GM21381 (cell line): Measurements from ENCODE around the gene NIBAN1.
A peak's percentile ranks its signal among the peaks of the same experiment; 100 is the strongest.
"Not testable (repeated sequence)": the region's sequence is repeated elsewhere in the genome, so short reads cannot be mapped to it uniquely, and the experiment has no call there.

Source experiments
- ATAC-seq: cut with Tn5 transposase; IDR thresholded peaks from one replicate; pipeline ENCODE4 v1.9.1; 2021; ENCODE audit warnings: mild to moderate bottlenecking, moderate library complexity; ENCODE audit not compliant: unreplicated experiment

The NIBAN1 gene, protein sequence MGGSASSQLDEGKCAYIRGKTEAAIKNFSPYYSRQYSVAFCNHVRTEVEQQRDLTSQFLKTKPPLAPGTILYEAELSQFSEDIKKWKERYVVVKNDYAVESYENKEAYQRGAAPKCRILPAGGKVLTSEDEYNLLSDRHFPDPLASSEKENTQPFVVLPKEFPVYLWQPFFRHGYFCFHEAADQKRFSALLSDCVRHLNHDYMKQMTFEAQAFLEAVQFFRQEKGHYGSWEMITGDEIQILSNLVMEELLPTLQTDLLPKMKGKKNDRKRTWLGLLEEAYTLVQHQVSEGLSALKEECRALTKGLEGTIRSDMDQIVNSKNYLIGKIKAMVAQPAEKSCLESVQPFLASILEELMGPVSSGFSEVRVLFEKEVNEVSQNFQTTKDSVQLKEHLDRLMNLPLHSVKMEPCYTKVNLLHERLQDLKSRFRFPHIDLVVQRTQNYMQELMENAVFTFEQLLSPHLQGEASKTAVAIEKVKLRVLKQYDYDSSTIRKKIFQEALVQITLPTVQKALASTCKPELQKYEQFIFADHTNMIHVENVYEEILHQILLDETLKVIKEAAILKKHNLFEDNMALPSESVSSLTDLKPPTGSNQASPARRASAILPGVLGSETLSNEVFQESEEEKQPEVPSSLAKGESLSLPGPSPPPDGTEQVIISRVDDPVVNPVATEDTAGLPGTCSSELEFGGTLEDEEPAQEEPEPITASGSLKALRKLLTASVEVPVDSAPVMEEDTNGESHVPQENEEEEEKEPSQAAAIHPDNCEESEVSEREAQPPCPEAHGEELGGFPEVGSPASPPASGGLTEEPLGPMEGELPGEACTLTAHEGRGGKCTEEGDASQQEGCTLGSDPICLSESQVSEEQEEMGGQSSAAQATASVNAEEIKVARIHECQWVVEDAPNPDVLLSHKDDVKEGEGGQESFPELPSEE

DNA sequence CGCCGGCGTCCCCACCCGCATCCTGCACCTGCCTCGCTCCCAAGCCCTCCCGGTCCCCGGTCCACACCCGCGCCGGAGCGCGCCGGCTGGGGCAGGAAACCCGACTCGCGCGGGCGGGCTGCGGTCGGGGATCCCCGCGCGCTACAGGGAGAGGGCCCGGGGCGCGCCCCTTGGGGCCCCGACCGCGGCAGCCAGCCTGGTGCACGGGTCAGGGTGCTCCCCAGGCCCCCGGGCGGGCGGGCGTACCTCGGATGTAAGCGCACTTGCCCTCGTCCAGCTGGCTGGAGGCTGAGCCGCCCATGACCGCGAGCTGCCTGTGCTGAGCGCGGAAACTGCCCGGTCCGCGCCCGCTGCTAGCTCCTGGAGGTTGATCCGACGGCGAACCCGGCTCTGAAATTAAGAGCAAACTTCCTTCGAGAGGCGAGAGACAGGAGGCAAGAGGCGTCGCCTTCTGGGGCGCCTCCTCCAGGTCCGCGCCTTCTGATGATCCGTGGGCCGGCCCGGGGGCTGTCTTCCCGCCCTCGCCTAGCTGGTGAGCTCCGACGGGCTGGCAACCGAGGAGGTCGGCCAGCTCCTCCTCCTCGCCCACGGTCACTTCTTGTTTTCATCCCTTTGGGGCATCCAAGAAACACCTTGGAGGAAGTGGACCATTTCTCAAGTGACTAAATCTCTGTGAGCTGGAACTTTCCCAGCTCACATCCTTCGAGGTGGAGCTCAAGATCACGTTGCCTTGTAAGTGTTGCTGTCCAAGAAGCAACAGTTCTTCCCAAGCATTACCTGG is at the start of gene NIBAN1:
Gene NIBAN1, minus strand, starts transcription at position 453 of the 781 bp plus-strand sequence. Its CDS starts 152 bp downstream, at position 301.
- peak; percentile 63 for ATAC-seq

DNA sequence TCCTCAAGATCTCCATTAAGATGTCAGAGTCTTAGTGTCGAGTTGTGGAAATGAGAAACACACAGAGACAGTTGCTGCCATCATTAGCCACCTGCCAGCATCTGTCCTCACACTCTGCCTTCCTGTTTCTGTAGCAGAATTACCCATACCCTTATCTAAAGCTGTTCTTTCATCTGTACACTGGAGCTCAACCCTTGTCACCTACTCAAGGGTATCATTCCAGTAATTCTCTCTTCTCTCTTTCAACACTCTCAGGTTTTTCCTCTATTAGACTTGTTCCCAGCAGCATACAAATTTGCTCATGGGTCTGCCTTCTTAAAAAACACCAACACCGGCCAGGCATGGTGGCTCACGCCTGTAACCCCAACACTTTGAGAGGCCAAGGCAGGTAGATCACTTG is 43.7 kb upstream of the NIBAN1 start:
- ATAC-seq: no peak

DNA sequence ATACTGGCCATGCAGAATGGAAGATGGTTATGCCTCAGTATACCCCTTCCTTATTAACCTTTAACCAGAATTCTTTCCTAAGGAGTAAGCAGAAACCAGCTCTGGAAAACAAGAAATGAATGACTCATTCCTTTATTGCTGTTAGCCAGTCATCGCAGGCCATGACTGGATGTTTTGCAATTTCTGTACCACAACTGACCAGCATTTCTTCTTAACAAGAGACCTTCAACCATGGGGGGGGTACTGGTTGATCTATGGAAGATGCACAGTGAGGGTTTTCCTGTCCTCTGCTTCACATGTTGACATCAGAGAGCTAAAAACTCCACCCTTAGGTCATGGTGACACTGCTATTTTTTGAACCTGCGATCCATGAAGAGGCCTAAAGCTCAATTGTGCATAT is 43.0 kb upstream of the NIBAN1 start:
- no peak for ATAC-seq

DNA sequence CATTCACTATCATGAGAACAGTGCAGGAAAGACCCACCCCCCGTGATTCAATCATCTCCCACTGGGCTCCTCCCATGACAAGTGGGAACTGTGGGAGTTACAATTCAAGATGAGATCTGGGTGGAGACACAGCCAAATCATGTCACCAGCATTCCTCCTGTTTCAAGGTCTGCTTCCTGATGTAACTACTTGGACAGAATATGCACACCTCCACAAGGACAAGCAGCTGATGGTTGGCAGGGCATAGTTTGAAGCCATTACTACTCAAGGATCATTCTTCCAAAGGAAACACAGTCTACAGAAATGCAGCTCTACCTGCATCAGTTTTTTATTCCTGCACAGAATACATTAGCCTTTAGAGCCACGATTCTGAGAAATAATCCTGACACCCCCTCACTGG is 42.6 kb upstream of the NIBAN1 start:
- ATAC-seq: no peak

DNA sequence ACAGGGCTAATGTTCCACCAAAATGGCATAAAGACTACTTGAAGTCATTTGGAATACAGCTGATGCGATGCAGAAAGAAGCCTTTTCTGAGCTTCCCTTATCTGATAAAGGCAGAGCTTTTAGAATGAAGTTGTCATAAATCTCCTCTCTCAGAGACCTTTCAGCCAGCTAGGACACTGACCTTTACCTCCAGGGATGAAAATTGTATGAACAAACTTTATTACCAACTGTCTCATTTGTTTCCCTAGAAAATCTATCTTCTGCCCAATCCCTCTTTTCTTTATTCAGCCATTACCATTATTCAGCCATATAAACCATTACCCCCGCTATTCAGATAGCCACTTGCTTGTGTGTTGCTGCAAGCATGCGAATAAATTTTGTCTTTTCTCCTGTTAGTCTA is 41.3 kb upstream of the NIBAN1 start:
- ATAC-seq: no peak

DNA sequence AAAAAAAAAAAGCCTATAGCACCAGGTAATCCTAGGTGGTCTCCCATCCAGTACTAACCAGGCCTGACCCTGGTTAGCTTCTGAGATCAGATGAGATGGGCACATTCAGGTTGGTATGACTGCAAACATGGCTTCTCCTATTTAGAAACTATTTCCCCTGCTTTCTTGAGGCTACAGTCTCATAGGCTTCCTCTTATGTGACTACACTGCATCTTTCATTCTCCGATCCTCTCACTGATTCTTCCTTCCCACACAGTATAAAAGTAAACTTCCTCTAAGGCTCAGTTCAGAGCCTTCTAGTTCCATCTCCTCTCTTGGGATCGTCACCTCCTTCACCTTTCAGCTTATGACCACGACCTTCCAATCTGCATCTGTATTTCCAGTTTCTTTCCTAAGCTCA is 40.6 kb upstream of the NIBAN1 start:
- ATAC-seq: no peak

DNA sequence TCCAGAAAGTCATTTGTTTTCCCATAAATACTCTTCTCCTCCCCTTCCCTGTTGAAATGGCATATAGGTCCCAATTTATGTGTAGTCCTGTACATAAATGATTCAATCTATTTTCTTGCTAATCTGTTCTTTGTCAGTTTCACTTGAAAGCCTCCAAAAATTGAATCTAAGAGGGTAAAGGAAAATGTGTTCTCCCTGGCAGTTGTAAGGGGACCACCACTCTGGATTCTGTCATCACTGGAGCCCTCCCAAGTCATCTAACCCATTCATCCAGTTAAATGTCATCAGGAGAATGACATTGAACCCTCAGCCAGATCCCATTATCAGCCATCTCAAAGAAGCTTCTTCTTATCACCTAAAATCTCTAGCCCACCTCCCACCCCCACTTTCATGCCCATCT is 36.1 kb upstream of the NIBAN1 start:
- ATAC-seq: no peak

DNA sequence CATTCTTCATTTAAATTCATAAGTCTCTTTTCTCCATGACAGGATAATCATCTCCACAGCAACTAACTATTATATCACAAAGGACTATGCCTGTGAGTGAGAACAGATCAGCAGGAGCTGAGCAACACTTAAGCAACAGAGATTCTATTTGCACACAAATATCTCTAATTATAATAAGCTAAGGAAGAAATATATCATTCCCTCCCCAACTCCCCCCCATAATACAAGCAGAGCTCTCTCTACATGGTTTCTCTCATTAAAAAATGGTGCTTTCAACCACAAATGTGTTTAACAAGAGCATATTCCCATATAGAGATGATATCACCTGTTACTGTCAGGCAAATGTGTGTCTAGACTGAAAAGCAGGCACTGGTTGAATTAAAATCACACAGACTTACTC is 34.5 kb upstream of the NIBAN1 start:
- no peak for ATAC-seq

DNA sequence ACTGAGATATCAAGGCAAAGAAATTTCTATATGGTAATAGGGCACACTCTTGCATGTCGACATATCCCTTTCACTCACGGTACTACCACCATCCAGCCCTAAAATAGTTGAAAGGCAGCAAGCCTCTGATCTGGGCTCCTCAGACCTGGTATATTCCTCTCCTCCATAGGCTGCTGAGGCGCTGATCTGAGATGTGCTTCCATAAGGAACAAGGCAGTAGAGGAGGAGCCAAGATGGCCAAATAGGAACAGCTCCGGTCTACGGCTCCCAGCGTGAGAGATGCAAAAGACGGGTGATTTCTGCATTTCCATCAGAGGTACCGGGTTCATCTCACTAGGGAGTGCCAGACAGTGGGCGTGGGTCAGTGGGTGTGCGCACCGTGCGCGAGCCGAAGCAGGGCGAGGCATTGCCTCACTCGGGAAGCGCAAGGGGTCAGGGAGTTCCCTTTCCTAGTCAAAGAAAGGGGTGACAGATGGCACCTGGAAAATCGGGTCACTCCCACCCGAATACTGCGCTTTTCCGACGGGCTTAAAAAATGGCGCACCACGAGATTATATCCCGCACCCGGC is 27.1 kb upstream of the NIBAN1 start:
- ATAC-seq: not testable (repeated sequence)

DNA sequence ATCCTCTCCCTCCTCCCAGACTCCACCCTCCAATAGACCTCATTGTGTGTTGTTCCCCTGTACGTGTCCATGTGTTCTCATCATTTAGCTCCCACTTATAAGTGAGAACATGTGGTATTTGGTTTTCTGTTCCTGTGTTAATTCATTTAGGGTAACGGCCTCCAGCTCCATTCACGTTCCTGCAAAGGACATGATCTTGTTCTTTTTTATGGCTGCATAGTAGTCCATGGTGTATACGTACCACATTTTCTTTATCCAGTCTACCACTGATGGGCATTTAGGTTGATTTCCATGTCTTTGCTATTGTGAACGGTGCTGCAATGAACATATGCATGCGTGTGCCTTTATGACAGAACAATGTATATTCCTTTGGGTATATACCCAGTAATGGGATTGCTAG is 25.7 kb upstream of the NIBAN1 start:
- not testable (repeated sequence) for ATAC-seq

DNA sequence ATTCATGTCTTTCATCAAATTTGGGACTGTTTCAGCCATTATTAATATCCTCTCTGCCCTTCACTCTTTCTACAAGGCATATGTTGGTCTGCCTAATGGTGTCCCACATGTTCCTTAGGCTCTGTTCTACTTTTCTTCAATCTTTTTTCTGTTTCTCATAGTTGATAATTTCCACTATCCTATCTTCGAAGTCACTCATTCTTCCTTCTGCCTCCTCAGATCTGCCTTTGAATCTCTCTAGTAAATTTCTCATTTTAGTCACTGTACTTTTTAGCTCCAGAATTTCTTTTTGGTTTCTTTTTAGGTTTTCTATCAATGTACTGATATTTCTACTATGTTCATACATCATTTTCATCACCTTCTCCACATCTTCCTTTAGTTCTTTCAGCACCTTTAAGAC is 20.0 kb upstream of the NIBAN1 start:
- no peak for ATAC-seq

DNA sequence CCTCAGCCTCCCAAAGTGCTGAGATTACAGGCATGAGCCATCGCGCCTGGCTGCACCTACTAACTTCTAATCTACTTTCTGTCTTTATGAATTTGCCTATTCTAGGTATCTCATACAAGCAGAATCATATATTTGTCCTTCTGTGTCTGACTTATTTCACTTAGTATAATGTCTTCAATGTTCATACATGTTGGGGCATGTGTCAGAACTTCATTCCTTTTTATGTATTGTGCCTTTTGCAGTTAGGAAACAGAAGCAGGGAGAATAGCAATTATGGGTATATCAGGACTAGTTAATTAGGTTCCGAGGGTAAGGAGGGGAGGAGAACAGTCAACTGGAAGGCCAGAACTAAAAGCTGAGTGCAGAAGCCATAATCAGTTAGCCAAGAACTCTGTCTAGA is 18.0 kb upstream of the NIBAN1 start:
- ATAC-seq: no peak

DNA sequence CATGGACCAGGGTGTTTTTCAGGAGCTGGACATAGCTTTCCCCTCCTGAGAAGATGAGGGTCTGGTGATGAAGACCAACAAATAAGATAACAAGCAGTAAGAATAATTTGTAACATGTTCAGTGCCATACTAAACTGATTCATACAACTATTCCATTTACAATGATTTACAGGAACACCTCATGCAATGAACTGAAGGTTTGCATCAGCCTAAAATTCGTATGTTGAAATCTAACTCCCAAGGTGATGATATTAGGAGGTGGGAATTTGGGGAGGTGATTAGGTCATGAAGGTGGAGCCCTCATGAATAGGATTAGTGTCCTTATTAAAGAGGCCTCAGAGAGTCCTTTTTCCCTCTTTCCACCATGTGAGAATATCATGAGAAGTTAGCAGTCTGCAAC is 15.9 kb upstream of the NIBAN1 start:
- ATAC-seq: no peak

DNA sequence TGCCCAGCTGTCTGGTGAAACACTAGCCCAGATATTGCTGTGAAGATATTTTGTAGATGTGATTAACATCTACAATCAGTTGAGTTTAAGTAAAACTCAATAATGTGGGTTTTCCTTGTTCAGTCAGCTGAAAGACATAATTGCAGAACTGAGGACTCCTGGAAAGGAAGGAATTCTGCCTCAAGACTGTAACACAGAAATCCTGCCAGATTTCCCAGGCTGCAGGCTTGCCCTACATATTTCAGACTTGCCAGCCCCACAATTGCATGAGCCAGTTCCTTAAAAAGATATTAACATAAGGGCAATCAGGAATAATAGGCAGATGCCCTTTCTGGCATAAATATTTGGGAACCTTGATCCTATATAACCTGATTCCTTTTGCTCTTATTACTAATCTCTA is 14.2 kb upstream of the NIBAN1 start:
- no peak for ATAC-seq

DNA sequence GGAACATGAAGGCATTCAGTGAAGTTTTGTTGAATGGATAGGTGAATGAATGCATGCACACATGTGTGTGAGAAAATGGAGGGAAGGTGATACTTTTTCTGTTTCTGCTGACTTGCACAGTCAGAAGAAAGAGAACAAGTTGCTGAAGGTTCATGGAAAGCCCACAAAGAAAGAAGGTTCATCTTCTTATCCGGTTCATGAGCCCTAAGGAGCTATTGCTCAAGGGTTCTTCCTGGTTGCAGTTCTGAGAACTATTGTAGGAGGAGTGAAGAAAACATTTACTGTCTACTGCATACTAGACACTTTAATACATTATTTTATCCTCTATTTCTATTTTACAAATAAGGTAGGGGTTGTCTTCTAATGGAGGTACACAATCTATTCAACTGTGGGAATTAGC is 13.4 kb upstream of the NIBAN1 start:
- ATAC-seq: no peak

DNA sequence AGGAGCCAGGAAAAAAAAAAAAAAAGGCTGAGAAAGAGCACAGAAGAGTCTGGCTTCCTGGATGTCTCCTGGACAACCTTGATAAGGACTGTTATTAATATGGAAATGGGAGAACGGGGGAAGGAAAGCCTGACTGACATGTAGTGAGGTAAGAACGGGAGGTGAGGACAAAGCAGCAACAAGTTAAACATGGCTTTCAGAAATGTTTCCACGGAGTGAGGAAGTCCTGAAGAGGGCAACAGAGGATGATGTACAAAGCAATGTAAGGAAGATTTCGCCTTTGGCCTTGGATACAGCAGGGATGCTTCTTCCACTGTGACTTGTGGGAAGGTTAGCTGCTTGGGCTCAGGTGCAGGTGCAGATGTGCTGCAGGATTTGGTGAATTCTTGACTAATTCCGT is 11.9 kb upstream of the NIBAN1 start:
- no peak for ATAC-seq

DNA sequence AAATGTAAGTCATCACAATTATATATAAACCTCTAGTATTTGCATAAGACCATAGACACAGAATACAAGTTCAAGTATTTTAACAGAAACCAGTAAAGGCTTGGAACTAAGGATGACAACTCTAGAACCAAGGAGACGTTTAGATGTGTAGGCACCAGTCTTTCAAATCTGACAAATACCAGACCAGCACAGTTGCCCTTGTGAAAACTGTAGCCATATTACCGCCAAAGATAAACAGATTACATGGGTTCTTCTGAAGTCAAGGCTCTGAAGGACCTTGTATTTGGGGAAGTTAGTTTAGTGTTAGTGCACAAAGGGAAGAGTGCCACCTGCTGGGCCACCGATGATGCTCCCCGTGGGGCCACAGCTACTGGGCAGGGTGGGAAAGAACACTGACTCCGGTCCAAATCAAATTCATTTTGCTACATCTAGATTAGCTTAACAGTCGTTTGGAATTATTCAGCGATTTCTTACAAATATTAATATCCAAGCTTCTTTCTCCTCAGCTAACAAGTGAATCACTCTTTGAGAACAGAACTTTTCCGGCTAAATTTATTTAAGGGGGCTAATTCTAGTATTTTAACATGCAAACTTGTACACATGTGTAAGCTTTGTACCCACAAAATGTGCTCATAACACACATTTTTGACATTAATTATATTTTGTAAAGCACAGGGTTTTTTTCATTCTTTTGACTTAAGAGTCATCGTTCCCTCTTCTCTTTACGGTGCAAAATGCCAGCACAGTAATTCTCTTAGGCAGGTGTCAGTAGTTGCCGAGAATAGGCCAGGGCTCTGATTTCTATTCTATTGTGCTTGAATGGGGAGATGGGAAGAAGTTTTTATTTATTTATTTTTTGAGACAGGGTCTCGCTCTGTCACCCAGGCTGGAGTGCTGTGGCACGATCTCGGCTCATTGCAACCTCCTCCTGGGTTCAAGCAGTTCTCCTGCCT is 8.0 kb upstream of the NIBAN1 start:
- ATAC-seq: peak; percentile 94

DNA sequence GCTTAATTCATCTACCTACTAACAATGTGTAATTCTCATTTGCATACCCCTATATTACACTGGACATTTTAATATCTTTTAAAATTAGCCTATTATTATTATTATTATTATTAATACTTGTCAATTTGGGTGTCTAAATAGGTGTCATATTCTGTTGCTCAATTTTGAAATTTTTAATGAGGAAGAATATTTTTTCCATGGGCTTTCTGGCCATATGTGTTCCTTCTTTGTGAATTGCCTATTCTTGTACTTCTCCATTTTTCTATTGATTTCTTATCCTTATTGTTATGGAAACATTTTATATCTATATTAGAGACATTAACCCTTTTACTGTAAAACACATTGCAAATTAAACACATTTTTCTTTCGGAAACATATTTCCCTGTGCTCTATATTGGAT is 6.4 kb upstream of the NIBAN1 start:
- ATAC-seq: no peak

DNA sequence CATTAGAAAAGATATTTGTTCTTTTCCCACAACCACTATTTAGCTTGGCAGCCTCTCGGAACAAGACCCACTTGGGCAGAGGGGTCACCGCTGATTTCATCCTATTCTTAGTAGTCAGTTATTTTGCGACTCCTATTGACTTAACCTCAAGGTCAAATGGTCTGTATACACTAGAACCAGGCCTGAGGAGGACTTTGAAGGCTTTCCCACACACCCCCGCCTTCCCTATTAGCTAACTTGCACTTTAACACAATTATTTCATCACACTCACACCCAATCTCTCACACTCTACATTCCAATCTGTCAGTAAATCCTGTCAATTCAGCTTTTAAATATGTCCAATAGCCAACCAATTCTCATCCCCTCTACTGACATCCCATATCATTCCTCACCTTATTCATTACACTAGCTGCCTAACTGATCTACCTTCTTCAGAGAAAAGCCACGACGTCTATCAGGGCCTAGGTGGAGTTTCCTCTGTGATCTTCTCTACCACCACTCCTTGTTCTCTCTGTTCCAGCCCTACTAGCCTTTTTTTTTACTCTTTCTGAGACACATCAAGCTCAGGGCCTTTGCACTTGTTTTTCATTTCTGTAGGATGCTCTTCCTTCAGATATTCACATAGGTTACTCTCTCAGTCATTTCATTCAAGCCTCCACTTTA is 1.0 kb upstream of the NIBAN1 start:
- no peak for ATAC-seq

DNA sequence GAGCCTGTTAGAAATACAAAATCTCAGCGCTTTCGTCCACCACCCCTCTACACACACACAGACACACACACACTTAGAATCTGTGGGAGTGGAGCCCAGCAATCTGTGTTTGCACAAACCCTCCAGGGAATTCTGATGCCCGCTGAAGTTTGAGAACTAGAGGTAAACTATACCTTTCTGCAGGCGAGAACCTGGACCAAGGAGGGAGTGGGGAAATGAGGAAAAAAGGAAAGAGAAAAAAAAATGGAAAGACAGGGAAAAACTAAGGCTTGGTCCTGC is 468 bp upstream of the NIBAN1 start:
- ATAC-seq: no peak
